ENCODE data around the gene SLC44A1. TPM values are rescaled to one million over a fixed set of nuclear protein-coding genes. Genes with fewer than 3 reads are reported as not detected.
A peak's percentile ranks its signal among the peaks of the same experiment; 100 is the strongest.

SLC44A1 gene
- 37.3 and 43.7 TPM in 2 replicates for total RNA-seq (2014; rRNA removed; shearing (Covaris generic))

- peak; percentile 96 for DNase-seq (ENCODE audit: low spot score)
Measured at GRCh38 chr9:105244003-105244733, at the start of gene SLC44A1. Gene SLC44A1, plus strand, starts transcription at chr9:105244651. Its CDS starts 218 bp downstream, at chr9:105244869.

GRCh38 chr9:105195259-105195658 lies 49.2 kb upstream of the SLC44A1 start:
- DNase-seq (ENCODE audit: low spot score) = no peak

GRCh38 chr9:105198023-105198422 lies 46.4 kb upstream of the SLC44A1 start:
- DNase-seq (ENCODE audit: low spot score) = no peak

DNA sequence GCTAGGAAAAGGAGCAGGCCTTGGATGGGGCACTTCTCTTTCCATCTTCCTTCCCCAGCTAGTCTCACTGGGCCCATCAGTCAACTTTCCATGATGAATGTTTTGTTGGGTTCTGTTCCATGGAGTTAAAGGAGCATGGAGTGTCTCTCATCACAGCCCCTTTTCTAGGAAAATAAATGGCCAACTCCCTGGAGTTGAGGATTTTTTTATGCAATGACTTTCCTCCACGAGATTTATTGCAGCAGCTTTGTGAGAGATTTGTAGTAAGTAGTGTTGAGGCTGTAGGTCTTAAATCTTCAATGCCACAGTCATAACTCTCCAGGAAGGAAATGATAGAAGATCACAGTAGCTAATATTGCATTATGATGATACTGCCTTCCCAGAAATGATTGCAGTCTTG lies 45.6 kb upstream of the SLC44A1 start:
- no peak for DNase-seq (ENCODE audit: low spot score)

- DNase-seq (ENCODE audit: low spot score) = no peak
Measured at GRCh38 chr9:105204416-105204815, 40.0 kb upstream of the SLC44A1 start.

- DNase-seq (ENCODE audit: low spot score) = no peak
Measured at GRCh38 chr9:105205787-105206495, 38.5 kb upstream of the SLC44A1 start.

- DNase-seq (ENCODE audit: low spot score) = no peak
Measured at GRCh38 chr9:105206496-105206820, 38.0 kb upstream of the SLC44A1 start.

DNA sequence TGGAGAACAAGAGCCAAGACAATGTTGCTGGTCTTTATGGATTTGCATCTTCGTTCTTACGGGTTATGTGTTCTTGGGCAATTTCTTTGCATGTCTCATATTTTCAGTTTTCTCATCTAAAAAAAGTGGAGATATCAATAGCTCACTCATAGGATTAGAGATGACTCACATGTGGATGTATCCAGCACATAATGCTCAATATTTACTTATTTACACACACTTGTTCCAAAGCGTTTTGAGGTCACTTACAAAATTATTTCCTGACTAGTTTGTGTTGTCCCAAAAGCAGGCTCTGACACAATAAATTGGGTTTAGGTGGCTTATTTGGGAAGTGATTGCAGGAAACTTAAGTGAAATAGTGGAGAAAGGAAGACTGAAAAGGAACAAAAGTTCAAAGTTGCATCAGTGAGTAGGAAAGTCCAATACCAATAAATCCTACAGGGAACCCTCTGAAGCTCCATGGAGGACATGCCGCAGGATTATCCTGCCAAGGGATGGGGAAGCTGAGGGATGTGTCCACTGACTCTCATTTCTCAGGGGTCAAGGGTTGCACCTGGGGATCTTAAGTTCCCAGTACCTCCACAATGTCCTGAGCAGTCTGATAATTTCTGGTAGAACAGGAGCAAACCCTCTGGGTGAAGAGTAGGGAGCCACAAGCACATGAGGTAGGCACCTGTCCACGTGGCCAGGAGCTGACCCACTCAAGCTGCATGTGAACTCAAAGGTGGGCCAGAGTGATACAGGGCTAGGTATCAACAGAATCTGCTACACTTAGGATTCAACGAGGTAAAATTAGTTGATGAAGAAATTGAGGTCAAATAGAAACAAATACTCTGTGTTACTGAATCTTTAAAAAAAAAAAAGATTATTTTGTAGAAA lies 37.4 kb upstream of the SLC44A1 start:
- no peak for DNase-seq (ENCODE audit: low spot score)

- no peak for DNase-seq (ENCODE audit: low spot score)
Measured at GRCh38 chr9:105216440-105217178, 27.8 kb upstream of the SLC44A1 start.

DNA sequence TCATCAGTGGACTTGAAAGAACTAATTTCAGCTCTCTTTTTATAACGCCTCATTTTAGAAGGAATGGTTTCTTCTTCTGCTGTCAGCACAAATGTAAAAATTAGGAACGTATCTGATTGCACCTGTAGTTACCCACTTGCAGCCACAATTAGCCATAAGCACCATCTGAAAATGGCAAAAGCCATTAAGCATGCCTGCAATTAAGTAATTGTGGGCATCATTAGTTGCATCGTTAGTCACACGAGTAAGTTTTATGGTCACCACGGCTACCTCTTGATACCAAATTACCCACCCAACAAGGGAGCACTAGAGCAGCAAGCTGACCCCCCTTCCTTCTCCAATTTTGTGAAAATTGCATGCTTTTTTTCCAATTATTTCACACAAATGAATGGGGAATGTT lies 25.8 kb upstream of the SLC44A1 start:
- DNase-seq (ENCODE audit: low spot score) = no peak

- no peak for DNase-seq (ENCODE audit: low spot score)
Measured at GRCh38 chr9:105219291-105219805, 25.1 kb upstream of the SLC44A1 start.

DNA sequence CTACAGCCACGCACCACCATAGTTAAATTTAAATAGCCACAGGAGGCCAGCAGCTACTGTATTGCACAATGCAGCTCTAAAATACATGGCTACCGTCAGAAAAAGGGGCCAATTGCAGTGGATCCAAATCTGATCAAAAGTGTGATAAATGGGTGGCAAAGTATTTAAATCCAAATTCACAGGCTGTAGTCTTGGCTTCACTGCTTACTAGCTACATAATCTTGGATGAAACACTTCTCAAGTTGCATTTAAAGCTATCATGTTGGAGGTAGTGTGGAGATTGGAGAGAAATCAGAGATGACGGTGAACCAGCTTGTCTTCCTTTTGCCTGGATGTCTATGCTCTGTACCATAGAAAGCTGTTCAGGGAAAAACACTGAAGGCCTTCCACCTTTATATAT lies 24.0 kb upstream of the SLC44A1 start:
- DNase-seq (ENCODE audit: low spot score) = no peak

- DNase-seq (ENCODE audit: low spot score) = no peak
Measured at GRCh38 chr9:105223544-105224140, 20.8 kb upstream of the SLC44A1 start.

GRCh38 chr9:105226055-105226454 lies 18.4 kb upstream of the SLC44A1 start:
- DNase-seq (ENCODE audit: low spot score) = no peak

DNA sequence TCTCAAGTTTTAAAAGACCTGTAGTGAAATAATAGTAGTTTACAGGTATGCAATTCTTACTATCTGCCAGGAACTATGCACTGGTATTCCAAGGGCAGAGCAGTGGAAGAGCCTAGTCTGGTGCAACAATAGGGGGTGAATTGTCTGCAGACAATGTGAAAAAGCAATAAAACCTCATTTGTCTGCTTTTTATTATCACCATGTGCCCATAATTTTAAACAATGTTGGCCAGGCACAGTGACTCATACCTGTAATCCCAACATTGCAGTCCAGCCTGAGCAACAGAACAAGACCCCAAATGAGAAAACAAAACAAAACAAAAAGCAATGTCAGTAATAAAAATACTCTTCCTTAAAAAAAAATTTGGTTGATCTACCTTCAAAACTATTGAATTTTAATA lies 12.2 kb upstream of the SLC44A1 start:
- DNase-seq (ENCODE audit: low spot score) = no peak

DNA sequence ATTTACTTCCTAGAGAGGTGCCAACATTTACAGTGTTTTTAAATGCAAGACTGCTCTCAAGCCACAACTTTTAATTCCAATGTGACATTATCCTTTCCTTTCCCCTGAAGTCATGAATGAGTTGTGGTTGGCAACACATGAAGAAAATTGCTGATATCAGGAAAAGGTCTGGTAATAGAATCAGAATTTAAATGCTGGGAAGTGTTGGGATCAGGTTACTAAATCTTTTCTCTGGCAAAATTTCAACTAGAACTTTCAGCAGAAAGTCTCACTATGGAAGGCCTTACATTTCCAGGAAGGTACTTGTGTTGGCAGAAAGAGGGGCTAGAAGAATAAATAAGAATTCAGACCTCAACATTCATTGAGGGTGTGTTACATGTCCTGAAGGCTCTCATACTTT lies 10.6 kb upstream of the SLC44A1 start:
- DNase-seq (ENCODE audit: low spot score) = no peak

DNA sequence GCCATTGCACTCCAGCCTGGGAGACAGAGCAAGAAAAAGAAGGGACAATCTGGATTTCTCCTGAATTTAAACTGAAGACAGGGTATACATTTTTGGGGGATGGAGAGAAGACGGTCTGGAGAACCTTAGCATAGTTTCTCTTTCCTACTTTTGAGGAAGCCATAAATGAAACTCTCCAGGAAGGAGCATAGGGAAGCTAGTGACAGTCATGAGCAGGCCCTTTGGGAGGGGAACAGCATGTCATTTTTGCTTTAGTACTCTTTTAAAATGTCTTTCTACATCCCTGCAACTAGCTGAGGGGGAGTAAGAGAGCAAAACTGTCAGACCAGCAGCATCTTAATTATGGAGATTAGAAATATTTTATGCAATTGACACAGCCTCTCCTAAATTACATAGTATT lies 8.2 kb upstream of the SLC44A1 start:
- no peak for DNase-seq (ENCODE audit: low spot score)

GRCh38 chr9:105237246-105237645 lies 7.2 kb upstream of the SLC44A1 start:
- no peak for DNase-seq (ENCODE audit: low spot score)

DNA sequence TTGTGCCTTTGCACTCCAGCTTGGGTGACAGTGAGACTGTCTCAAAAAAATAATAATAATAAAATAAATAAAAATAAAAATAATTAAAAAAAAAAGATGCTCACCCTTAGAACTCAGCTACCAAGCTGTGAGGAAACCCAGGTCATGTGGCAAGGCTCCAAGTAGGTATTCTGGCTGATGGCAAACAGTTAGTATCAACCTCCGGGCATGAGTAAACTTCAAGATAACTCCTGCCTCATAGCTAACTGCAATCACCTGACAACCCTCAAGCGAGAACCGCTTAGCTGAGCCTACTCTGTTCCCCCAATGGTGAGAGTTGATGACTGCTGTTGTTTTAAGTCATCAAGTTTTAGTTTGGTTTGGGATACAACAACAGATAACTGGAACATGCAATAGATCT lies 6.1 kb upstream of the SLC44A1 start:
- no peak for DNase-seq (ENCODE audit: low spot score)

- no peak for DNase-seq (ENCODE audit: low spot score)
Measured at GRCh38 chr9:105241356-105242043, 3.0 kb upstream of the SLC44A1 start.

Data from HT-29 (cell line).